NCI-H526 (cell line): Measurements from ENCODE around the gene SOAT1.
"Not testable (repeated sequence)": the region's sequence is repeated elsewhere in the genome, so short reads cannot be mapped to it uniquely, and the experiment has no call there.

Experiments used
- DNase-seq, 2 experiments: peaks; one replicate each; lab custom pipeline; 2025; lab: John Stamatoyannopoulos, UW

The SOAT1 gene

DNA sequence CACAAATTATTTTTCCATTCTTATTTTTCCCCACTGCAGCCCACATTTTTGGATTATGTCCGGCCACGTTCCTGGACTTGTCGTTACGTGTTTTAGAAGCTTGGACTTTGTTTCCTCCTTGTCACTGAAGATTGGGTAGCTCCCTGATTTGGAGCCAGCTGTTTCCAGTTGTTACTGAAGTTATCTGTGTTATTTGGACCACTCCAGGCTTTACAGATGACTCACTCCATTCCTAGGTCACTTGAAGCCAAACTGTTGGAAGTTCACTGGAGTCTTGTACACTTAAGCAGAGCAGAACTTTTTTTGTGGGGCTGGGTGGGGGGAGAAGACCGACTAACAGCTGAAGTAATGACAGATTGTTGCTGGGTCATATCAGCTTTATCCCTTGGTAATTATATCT, 59.9 kb downstream of the SOAT1 start:
- no peak for DNase-seq

DNA sequence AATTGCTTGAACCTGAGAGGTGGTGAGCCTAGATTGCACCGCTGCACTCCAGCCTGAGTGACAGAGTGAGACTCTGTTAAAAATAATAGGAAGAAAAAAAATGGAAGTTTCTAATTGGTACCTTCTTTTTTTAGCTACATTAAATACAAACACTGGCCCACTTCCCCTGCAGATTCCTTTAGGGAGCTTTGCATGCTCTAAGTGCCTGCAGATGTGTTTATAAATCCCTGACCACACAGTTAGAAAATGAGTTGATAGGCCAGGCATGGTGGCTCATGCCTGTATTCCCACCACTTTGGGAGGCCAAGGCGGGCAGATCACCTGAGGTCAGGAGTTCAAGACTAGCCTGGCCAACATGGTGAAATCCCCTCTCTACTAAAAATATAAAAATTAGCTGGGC, 68.0 kb downstream of the SOAT1 start:
- not testable (repeated sequence) for DNase-seq

DNA sequence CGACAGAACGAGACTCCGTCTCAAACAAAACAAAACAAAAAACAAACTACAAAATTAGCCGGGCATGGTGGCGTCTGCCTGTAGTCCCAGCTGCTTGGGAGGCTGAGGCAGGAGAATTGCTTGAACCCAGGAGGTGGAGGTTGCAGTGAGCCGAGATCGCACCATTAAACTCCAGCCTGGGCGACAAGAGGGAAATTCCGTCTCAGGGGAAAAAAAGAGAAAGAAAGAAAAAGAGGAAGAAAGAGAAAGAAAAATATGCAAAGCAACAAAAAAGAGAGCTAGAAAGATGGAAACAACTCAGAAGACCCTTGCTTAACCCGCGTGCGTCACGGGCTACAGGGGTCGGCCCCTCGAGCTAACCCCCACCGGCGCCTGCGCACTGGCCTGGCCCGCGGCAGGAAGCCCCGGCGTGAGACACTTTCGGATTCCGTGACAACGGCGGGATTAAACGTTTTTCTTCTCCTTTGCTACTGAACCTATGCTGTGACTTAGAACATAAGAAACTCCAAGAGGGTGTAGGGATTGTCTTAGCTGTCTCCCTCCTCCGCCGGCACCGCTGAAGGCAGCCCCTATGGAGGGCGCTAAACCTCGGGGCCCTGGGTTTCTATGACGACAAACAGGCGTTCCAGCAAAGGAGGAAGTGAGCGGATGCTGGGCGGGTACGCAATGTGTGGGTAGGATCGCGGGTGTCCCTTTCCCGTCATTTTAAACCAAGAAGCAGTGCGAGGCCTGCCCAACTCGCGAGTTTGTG, 71.9 kb downstream of the SOAT1 start, which contains the start of gene AXDND1:
Gene AXDND1, plus strand, starts transcription at position 630 of the 751 bp plus-strand sequence. CDS start 539 bp downstream, outside the sequence.
- peak; percentile 93 to 98 for DNase-seq

DNA sequence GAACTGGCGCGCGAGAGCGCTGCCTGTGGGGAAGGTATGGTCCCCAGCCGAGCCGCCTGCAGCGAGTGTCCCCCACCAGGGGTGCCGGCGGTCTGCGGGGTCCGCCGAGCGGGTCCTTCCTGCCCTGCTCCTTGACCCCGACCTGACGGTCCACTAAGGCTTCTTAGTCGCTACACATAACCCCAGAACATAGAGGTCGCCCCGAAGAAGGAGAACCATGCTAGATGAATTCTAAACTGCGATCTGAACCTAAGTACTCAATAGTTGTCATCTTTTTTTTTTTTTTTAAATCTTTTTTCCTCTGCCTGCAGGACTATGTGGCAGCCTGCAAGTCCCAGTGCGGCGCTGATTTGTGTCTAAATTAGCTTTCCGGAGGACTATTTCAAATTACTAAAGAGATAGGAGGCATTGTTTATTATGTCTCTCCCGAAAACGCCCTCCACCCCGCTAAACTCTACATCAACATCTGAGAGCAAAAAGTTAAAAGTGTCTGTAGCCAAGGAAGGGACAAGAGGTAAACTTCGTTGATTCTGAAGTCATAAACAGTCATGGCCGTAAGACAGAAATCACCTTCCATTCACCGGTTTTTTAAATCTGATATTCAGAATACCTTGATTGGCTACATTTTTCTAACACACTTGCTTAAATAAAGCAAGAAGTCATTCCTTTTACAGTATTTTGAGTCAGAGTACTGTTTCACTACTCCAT, 72.7 kb downstream of the SOAT1 start:
- peak in 1 of 2 experiments; percentile 67 for DNase-seq

DNA sequence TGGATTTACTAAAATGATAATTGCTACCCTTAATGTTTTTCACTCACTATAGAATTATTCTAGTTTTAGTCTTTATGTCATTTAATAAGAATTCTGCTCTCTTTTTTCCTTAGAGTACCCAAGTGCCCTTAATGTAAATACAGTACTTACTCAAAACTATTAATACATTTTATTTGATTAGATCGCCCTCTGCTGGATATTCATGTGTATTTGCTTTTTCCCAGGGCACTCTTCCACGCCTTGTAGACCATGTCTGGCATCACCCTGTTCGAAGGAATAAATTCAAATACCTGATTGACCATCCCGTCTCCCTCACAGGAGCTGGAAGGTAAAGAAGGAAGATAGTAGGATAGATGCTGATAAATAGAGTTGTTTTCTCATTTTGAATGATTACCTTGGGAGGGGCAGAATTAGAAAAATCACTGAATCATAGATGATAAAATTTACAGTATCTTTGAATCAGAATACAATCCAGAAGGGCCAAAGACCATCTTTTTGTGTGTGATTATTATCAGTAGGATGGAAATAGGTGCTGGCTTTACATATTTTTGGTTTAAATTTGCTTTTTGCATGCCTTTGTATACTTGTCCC, 76.2 kb downstream of the SOAT1 start:
- DNase-seq = peak; percentile 83 to 95

DNA sequence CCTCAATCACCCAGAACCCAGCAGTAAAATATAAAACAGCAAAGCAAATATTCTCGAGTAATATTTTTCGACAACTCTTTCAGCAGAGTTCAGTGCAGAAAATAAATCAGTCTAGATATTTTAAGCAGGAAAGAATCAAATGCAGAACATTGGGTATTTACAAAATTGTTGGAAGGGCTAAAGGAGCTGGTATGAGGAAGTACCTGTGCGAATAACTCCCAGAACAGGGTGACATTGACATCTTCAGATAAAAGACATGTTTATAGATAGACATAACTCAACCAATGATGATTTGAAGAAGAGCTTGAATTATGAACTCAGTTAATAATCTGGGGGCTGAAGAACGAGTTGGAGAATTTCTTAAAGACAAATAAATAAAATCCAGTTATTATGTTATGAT, 78.6 kb downstream of the SOAT1 start:
- no peak for DNase-seq

DNA sequence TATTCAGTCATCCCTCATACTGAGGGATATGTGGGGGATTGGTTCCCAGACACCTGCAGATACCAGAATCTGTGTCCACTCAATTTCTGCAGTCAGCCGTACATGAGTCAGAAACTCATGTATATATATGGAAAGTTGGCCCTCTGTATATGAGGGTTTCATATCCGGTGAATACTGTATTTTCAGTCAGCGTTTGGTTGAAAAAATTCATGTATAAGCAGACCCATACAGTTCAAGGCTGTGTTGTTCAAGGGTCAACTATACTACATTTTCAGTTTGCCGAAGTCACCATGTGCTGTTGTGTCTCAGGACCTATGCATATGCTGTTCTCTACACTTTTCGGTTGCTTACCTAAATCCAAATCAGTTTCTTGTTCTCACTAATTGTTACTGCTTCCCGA, 82.6 kb downstream of the SOAT1 start:
- DNase-seq = no peak

DNA sequence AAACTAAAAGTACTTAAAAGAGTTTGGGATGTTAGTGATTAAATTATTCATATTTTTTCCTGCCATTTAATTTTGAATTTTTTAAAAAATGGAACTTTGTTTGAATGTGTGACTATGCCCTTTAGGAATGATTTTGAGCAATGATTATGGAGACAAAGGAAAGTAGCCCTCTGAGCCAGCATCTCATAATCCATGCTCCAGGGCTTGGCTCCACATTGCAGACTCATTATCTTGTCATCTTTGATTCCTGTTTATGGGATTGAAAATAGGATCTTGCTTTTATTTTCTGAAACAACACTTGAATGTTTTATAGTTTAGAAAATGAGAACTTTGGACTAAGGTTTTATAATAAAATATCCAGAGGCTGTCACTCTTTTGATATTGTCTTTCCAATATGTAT, 86.7 kb downstream of the SOAT1 start:
- no peak for DNase-seq

DNA sequence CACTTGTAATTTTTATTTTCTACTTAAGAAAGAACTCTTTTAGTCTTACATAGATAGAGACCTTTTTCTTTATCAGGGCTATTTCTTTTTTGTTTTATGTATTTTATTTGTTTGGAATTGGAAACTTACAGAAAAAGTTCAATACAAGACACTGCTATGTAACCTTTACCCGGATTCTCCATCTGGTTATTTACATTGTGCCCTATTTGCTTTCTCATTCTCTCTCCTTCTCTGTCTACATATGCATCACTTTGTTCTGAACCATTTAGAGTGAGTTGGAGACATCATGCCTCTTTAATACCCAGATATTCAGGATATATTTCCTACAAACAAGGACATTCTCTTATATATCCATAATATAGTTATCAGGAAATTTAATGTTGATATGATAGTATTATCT, 90.4 kb downstream of the SOAT1 start:
- DNase-seq = no peak

DNA sequence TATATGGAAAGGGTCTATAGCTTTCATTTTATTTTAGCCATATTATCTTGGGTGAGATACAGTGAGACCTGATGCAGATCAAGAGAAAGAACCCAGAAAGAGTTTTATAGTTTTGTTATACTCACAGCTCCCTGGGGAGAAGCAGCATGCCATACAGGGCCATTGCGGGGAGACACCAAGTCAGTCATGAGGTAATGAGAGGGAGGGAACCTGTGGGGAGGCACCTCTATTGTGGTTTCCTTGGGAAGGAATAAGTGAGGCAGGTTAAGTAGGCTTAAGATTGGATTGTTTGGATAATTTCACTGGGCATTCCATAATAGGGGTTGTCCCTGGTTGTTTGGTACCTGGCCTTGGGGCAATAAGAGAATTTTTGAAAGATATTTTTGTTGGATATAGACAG, 91.9 kb downstream of the SOAT1 start:
- no peak for DNase-seq

DNA sequence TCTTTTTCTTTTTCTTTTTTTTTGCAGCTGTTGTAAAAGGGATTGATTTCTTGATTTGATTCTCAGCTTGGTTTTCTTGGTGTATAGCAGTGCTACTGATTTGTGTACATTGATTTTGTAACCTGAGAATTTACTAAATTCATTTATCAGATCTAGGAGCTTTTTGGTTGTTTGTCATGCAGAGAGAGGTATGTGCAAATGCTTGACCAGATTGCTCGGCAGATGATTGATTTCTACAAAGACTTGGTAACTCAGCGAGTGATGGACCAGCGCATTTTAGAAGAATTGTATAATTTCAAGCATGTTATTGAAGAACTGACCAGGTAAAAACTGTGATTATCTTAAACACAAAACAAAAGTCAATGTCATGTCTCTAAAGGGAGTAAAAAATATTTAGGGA, 100.1 kb downstream of the SOAT1 start:
- no peak for DNase-seq

DNA sequence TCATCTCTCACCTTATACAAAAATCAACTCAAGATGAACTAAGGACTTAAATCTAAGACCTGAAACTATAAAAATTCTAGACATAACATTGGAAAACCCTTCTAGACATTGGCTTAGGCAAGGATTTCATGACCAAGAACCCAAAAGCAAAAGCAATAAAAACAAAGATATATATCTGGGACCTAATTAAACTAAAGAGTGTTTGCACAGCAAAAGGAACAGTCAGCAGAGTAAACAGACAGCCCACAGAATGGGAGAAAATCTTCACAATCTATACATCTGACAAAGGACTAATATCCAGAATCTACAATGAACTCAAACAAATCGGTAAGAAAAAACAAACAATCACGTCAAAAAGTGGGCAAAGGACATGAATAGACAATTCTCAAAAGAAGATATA, 105.8 kb downstream of the SOAT1 start:
- not testable (repeated sequence) for DNase-seq
